Myocyte (in vitro differentiated cells): ENCODE data around the gene MRPL27. TPM values are rescaled to one million over a fixed set of nuclear protein-coding genes. Genes with fewer than 3 reads are reported as not detected.

Source experiments
- DNase-seq: peaks from one replicate; pipeline ENCODE4 v3.0.0-alpha.2; 2012; ENCODE audit warnings: low read depth
- total RNA-seq: library from RNA; depleted of rRNA; stranded (reverse); fragments of >200 nt; gene quantifications from 2 replicates; pipeline ENCODE4 v1.2.3, GENCODE V29; 2014

MRPL27 gene
- total RNA-seq, 1 donor from 2014 or later, result 63.9 TPM

DNA sequence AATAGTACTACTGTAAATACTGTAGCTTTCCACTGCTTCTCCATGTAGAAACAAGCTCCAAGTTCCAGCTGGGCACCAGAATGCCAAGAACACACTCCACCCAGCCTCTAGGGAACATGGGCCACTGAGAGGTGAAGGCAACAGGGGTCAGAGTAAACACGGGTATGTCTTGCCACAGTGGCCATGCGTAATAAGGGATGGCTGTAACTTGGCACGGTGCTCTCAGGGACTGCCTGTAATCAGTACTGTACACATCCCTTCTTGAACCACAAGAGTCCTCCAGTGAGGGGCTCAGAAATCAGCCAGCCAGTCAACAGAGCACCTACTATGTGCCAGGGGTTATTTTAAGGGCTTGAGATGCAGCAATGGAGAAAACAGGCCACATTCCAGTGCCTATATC lies 13.5 kb upstream of the MRPL27 start:
- no peak for DNase-seq

DNA sequence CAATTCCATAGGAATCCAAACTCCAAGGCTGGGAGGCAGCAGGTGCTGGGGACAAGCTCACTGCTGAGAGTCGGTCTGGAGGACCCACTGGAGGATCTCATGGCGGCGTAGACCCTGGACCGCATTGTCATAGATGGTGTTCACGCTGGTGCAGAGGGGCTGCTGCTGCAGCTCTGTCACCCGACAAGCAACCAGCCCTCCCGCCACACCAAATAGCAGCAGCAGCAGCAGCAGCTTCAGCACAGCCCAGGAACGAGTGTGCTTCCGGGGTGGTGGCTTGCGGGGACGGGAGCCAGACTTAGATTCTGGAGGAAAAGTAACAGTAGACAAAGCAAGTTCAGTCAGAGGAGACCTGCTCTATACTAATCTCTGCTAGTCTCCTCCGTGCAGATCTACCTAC lies 9.9 kb upstream of the MRPL27 start:
- no peak for DNase-seq

- DNase-seq, result peak; percentile 43
Observed at GRCh38 chr17:50381920-50382319, 8.9 kb upstream of the MRPL27 start.

- DNase-seq, result no peak
Observed at GRCh38 chr17:50381260-50381815, 8.4 kb upstream of the MRPL27 start.

DNA sequence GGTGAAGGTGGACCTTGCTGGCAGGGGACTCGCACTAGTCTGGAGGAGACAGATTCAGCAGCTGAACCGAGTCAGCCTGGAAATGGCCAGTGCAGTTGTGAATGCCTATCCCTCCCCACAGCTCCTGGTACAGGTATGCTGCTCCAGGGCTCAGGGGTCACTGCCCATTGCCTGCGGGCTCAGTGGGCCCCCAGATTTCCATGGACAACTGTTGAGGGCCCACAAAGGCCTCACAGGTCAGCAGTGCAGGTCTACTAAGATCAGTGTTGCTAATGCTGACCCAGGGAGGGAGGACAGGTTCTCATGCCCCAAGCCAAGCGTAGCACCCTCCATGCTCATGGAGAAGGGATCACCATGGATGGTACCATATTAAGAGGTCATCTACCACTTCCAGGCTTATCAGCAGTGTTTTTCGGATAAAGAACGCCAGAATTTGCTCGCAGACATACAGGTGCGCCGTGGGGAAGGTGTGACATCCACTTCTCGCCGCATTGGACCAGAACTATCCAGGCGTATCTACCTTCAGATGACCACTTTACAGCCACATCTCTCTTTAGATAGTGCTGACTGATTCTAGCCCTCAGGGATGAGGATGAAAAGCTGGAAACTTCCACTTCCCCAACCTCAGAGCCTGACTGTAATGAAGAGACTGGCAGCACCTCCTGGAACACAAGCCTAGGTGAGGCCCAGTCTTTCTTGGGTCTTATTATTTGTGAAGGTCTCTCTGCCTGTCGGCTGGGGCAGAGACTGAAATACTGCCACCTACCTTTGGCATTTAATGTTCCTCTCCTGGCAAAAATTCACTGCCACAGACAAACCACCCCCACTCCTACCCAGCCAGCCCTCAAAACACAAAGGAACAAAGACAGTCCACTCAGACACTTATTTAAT lies 7.6 kb upstream of the MRPL27 start:
- DNase-seq, result no peak

- DNase-seq, result no peak
Observed at GRCh38 chr17:50379351-50380132, 6.6 kb upstream of the MRPL27 start.

- no peak for DNase-seq
Observed at GRCh38 chr17:50375858-50376538, 3.0 kb upstream of the MRPL27 start.

DNA sequence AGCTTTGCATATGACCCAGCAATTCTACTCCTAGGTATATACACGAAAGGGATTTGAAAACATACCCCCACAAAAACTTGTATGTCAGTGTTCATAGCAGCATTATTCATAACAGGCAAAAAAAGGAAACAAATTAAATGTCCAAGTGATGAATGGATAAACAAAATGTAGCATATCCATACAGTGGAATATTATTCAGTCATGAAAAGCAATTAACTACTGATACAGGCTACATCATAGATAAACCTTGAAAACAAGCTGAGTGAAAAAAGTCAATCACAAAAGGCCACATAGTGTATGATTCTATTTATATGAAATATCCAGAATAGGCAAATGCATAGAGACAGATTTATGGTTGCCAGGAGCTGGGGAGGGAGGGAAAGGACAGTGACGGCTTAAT lies 721 bp upstream of the MRPL27 start:
- DNase-seq, result no peak

GRCh38 chr17:50372222-50372757 lies 694 bp downstream of the MRPL27 start:
- no peak for DNase-seq

GRCh38 chr17:50371526-50371925 lies 1.5 kb downstream of the MRPL27 start:
- DNase-seq, result no peak

DNA sequence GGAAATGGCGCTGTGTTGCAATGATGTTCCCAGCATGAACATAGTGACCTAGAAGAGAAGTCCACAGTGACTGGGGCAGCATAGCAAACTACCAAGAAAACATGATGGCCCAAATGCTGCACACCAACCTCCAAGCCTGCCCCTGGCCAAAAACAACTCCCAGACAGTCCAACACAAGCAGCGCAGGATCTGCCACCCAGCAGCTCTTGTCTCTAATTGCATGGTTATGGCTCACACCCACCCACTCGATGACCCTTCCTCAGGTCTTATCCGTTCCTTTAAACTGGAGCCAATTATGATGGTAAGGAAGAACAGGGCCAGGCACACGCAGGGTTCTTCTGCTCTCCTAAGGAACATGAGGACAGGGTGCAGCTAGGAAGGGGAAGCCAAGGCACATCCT lies 2.9 kb downstream of the MRPL27 start:
- no peak for DNase-seq

DNA sequence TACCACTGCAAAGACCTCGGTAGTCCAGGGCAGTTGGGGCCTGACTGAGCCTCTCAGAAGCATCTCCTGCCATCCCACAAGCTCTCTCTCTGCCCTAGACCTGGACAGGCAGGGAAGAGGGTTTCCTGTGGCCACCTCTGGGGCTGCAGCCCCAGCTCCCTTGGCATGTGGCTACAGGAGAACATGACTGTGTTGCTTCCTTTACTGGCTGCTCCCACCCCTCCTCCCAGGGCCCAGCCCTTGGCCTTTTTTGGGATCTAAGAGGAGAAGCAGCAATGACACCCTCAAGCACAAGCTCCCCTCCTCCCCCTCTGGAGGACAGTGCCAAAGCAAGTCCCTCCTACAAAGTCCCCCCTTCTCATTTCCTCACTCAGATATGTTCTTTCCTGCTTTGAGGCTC lies 5.6 kb downstream of the MRPL27 start:
- no peak for DNase-seq

DNA sequence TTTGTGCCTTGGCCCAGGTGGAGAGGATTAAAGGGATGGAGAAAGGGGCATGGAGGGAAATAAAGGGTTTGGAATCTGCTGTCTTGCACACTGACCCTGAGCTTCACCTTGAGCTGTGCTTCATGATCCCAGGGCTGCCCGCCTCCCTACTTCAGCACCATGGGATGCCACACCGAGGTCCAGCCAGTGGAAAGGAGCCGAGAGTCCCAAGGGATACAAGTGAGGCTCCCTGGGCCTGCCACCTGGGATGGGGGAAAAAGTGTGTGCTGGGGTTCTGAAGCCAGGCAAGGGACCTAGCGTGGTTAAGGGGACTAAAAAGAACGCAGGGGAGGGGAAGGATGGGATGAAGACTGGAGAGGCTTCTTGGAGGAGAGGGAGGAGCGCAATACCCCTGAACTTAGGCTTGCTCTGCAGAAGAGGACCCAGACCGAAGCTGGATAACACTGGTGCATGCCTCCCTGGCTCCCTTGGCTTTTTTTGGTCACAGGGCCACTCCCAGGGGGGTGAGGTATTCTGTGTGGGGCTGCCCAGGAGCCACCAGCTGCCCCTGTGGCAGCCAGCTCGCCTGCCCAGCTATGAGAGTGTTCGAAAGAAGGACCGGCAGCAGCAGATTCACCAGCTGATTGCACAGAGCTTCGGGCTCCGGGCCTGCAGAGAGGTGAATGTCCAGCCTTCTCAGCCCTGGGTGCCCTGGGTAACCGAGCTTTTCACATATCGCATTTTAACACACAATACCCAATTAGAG lies 7.2 kb downstream of the MRPL27 start:
- DNase-seq, result peak; percentile 62

DNA sequence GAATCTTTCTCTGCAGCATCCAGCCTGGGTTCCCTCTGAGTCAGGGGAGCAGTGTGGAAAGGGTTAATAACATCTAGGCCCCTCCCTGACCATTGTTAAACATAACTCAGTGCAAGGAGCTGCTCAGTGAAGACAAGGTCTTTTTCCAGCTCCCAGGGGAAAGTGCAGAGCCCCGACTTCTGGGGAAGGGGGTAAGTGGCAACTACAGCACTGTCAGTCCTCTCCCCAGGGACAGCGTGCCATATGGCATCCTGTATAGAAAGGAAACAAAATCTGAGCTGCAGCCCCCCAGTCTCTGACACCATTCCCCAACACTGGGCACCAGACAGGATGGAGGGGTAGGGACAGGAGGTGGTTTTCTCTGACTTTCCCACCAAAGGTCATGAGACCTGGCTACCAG lies 7.8 kb downstream of the MRPL27 start:
- DNase-seq, result no peak

GRCh38 chr17:50364715-50365114 lies 8.3 kb downstream of the MRPL27 start:
- peak; percentile 24 for DNase-seq

DNA sequence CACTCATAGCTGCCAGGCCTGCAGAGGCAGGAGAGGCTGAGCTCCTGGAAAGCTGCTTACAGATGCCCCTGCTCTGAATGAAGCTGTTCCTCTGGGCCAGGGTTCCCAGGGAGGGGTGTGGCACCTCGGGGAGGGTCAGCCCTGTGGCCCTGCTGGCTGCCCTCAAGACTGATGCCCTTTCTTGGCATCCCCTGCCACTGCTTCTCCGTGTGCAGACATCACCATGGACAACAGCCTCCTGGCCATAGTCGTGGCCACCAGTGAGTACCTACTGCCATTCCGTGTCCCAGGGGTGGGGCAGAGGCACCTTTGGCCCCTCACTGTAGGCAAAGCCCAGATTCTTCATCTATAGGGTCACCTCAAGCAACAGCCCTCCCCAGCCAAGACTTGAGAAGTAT lies 8.9 kb downstream of the MRPL27 start:
- no peak for DNase-seq

- peak; percentile 18 for DNase-seq
Observed at GRCh38 chr17:50363217-50364060, 9.5 kb downstream of the MRPL27 start.

DNA sequence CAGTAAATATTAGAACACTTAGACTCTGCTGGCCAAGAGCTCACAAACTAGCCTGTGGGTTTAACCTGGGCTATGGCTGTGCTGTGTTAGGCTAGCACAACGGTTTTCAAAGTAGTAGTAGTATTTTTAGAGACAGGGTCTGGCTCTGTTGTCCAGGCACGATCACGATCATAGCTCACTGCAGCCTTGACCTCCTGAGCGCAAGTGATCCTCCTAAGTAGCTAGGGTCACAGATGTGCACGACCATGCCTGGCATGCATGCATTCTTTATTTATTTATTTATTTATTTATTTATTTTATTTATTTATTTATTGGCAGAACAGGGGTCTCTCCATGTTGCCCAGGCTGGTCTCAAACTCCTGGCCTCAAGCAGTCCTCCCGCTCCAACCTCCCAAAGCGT lies 10.3 kb downstream of the MRPL27 start:
- no peak for DNase-seq
